Hepatic stellate cell (primary cell): ENCODE results near the gene PTDSS2.

ENCODE experiments used
- DNase-seq: peaks from one replicate; pipeline ENCODE4 v3.0.0; 2011; ENCODE audit warnings: low spot score

Gene PTDSS2

GRCh38 chr11:492427-493226 is 42.5 kb downstream of the PTDSS2 start:
- DNase-seq: no peak

DNA sequence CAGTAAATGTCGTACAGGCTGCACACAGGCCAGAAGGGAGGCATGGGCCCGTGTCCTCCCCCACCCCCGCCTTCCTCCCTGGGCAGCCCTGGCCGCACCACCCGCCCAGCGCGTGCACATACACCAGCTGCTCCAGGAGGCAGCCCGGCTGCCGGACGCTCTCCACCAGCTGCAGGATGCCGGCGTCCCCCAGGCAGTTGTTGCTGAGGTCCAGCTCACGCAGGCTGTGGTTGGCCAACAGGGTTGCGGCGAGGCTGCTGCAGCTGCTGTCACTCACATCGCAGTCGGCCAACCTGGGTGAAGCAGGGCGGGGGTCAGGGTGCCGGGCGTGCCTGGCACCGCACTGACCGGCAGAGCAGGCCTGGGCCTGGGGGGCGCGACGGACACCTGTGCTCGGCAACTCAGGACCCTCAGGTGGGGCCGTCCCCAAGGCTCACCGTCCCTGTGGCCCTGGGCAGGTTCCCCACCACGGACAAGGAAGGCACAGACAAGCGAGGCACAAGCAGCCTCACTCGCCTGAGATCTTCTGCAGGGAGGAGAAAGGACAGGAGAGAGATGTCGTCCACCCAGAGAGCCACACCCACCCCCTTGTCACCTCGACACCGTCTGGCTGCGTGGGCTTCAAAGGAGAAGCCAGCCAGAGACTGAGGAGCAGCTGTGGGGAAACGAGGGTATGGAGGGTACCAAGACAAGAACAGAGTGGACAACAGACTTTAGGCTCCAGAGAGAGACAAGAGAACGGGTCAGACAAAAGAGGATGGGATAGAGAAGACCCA is 44.9 kb downstream of the PTDSS2 start:
- DNase-seq: no peak

DNA sequence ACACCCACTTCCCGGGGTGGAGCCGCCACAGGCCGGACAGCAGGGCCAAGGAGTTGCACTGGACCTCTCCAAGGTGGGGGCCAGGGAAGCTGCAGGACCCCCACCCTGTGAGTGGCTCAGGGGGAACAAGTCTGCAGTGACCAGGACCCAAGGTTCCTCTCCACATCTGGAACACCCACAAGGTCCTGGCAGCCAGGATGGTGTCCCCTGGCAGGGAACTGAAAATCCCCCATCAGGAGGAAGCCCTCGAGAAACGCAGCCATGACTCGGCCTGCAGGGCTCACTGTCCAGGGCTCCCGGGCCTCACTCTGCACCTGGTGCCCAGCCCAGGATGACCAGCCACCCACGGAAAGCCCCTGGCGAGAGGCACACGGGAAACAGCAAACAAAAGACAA is 45.5 kb downstream of the PTDSS2 start:
- no peak for DNase-seq

DNA sequence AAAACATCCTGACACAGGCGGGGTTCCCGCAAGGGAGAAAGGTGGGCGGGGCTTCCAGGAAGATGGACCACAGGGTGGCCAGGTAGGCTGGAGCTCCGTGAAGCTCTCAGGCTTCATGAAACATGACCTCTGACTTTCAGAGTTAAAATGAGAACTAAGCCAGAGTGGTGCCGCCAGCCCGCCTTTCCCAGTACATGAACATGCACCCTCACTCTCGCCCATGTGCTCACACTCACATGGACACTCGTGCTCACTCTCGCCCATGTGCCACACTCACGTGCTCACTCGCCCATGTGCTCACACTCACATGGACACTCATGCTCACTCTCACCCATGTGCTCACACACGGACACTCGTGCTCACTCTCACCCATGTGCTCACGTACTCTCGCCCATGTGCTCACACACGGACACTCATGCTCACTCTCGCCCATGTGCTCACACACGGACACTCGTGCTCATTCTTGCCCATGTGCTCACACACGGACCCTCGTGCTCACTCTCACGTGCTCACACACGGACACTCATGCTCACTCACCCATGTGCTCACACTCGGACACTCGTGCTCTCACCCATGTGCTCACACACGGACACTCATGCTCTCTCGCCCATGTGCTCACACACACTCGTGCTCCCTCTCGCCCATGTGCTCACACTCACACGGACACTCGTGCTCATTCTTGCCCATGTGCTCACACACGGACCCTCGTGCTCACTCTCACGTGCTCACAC is 46.9 kb downstream of the PTDSS2 start:
- DNase-seq: no peak

DNA sequence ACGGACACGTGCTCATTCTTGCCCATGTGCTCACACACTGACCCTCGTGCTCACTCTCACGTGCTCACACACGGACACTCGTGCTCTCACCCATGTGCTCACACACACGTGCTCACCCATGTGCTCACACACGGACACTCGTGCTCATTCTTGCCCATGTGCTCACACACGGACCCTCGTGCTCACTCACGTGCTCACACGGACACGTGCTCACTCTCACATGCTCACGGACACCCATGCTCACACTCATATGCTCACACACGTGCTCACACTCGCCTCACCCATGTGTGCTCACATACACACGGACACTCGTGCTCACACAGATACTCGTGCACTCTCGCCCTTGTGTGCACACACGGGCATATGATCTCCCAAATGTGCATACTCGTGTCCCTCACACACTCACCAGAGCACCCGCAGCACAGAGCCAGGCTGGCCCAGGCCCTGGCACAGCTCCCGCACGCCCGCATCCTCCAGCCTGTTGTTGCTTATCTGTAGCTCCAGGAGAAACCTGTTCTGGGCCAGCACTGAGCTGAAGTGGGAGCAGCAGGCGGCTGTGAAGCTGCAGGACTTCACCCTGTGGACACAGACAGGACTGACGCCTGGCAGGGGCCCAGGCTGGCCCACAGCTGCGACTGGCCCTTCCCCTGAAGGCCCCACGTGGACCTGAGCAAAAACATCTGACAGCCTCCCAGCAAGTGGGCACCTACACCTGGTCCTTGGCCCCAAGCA is 47.7 kb downstream of the PTDSS2 start:
- no peak for DNase-seq

DNA sequence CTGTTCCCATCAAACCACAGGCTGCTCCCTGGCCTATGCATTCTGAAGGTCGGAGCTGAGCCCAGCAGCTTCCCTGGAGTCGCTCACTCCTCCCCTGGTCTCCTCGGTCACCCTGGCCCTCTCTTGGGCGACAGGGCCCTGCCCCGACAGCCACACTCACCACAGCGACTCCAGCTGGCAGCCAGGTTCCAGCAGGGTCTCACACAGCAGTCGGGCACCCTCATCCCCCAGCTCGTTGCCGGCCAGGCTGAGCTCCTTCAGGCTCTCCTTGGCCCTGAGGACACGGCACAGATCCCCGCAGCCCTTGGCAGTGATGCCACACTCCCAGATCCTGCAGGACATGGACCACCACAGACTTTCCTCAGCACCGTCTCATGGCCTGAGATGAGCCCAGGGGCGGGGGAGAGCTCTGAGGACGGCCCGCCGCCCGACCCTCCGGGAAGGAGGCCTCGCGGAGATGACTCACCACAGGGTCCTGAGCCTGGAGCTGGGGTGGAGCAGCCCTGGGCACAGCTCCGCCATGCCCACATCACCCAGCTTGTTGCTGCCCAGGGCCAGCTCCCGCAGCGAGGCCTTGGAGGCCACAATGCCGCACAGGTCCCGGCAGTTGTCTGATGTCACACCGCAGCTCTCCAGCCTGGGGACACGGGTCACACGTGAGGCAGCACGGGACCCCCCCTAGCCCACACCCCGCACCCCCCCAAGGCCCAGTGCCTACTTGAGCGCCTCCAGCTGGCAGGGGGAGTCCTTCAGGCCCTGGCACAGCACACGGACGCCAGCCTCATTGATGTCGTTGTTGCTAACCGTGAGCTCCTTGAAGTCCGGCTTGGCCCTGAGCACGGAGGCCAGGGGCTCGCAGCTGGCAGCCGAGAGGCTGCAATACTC is 48.5 kb downstream of the PTDSS2 start:
- no peak for DNase-seq

DNA sequence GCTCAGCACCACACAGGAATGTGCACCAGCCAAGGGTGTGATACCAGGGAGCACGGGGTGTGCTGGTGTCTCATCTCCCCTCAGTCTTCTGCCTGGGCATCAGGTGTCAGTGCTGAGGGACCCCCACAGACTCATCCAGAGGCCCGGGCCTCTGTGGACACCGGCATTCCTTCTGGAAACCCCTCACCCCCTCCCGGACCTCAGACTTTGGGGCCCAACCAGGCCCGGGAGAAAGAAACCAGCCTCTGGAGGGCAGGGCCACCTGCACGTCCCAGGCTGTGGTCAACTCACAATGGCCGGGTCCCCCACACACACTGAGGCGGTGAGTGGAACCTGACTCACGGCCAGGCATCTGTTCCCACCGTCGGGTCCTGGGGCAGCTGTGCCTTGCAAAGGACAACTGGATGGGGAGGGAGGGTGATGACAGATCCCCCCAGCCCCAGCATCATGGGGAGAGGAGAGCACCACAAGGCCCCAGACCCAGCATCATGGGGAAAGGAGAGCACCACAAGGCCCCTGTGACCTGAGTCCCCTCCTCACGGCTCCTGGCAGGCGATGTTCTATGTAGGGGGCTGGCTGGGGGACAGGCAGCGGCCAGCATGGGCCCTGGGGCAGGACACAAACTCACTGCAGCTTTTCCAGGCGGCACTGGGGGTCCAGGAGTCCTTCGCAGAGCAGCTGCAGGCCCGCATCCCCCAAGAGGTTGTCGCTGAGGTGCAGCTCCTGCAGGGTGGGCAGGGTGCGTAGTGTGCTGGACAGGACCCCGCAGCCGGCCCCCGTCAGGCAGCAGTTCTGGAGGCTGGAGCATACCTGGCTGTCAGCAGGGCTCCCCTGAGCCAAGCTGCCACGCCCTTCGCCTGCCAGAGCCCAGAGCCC is 49.4 kb downstream of the PTDSS2 start:
- DNase-seq: no peak

- DNase-seq: no peak
Measured at GRCh38 chr11:501001-501682, 51.1 kb downstream of the PTDSS2 start.

- no peak for DNase-seq
Measured at GRCh38 chr11:501683-502287, 51.7 kb downstream of the PTDSS2 start.

GRCh38 chr11:502288-503178 is 52.5 kb downstream of the PTDSS2 start:
- no peak for DNase-seq

DNA sequence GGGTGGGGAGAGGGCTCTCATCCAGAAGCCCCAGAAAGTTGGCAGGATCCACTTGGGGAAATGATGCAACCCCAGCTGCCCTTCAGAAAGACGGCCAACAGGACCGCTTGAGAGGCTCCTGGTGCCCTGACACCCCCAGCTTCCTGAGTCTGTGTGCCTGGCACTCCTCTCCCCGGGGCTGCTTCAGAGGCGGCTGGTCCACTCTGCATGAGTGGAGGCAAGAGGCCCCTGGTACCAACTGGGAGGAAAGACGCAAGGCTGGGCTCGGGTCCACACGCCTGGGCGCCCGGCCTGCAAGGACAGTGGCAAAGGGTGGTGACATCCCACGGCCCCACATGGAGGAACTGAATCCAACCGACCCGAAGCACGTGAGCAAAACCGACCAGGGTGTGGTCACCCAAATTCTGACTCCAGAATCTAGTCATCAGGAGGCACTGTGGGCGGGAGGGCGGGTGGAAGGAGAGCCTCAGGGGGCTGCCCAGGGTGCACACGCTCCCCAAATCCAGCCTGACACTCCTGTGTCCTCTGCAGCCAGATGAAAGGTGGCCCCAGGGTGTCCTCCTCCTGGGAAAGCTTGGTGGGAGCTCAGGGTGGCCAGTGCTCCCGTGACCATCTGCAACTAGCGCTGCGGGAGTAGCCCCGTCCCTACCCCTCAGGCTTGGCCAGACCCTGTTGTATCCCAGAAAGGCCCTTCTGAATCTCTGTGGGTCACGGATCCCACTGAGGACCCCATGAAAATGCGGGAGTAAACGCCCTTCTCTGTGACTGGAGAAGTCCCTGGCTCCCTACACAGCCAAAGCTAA is 53.3 kb downstream of the PTDSS2 start:
- no peak for DNase-seq

GRCh38 chr11:504053-504993 is 54.2 kb downstream of the PTDSS2 start:
- DNase-seq: peak; percentile 56

GRCh38 chr11:504994-505344 is 54.9 kb downstream of the PTDSS2 start:
- no peak for DNase-seq

DNA sequence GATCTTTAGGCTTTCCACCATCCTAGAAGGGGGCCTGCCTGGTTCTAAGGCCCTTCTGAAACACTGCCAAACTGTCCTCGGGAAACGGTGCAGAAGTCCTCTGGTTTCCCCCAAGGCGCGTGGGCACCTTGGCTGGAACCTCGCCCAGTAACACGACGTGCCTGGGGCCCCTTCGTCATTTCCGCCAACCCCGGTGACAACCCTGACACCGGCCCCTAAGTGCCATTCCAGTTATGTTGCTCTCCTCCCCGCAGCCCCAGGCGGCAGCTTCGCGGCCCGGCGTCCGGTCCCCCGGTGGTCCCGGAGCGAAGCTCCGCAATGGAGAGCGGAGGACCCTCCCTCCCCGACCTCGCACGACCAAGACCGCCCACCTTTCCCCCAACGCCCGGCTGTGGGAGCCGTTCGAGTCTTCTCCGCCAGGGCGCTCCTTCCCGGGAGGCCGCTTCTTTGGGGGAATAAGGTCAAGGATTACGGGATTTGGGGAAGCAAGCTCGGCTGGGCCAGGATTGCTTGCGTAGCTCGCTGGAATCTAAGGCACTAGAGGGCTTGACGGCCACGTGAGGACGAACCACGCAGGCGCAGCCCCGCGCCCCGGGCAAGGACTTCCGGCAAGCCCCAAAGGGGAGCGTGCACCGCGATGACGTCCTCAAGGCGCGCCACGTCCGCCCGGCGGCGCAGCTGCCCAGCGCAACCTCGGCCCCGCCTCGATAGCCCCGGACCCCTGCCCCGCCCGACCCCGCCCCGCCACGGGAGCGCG is 56.3 kb downstream of the PTDSS2 start:
- peak; percentile 99 for DNase-seq

DNA sequence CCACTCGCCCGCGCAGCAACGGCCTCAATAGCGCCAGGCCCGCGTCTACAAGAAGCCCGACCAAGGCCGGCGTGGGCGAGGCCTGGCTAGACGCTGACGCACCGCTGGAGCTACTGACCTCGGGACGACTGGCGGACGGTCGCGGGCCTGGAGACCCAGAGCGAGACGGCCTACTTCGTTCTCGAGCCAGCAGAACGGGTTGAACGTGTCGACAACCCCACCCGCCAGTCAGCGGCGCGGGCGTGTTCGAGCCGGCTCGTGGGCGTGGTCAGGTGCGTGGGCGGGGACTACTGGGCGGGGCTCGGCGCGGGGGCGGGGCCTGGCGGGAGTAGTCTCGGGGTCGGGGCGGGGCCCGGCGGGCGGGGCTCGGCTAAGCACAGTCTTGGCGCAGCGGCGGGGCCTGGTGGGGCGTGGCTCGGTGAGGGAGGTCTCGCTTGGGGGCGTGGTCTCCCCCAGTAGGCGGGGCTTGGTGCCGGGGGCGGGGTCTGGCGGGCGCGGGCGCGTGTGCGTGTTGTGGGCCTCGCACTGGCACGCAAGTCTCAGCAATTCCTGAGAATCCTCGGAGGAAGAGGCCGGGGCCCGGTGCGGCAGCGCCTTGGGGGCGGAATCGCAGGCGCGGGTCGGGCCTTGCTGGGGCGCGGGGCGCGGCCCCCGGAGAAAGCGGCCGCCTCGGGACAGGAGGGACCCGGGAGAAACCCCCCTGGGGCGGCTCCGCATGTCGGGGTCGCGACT is 57.1 kb downstream of the PTDSS2 start, which contains the start of gene RNH1:
Gene RNH1, minus strand, starts transcription at position 248 of the 732 bp plus-strand sequence. CDS start 5,080 bp downstream, outside the sequence.
- peak; percentile 96 for DNase-seq
